Tibial artery (tissue), 4 donors: ENCODE data around the gene SAMD10.

ENCODE experiments used
- DNase-seq, 2 donors: peaks; one replicate each; pipeline ENCODE4 v3.0.0-alpha.2; 2019
- H3K27ac ChIP-seq, 2 donors: fragments of 200-600 bp; sonication (generic) in 1 of 2; 1 replicate in 1 of 2; 2 replicates in 1 of 2; pipeline ENCODE4 v1.5.1; 2018 to 2019; ENCODE audit warnings: mild to moderate bottlenecking in 1 of 2
- H3K27me3 ChIP-seq, 2 donors: fragments of 200-600 bp; sonication (generic) in 1 of 2; one replicate each; pipeline versions ENCODE4 v1.5.1 to v1.6.0; 2016 to 2019
- H3K36me3 ChIP-seq, 3 donors: fragments of 200-600 bp; sonication (generic) in 2 of 3; one replicate each; pipeline ENCODE4 v1.5.1; 2016 to 2019; ENCODE audit warnings: mild to moderate bottlenecking in 2 of 3
- H3K4me1 ChIP-seq, 4 donors: fragments of 200-600 bp; sonication (generic) in 2 of 4; 1 replicate in 3 of 4; 2 replicates in 1 of 4; pipeline ENCODE4 v1.5.1; 2016 to 2019
- H3K4me3 ChIP-seq, 2 donors: fragments of 200-600 bp; sonication (generic) in 1 of 2; 1 replicate in 1 of 2; 2 replicates in 1 of 2; pipeline ENCODE4 v1.5.1; 2018 to 2019; ENCODE audit warnings: mild to moderate bottlenecking in 2 of 2
- H3K9me3 ChIP-seq, 3 donors: fragments of 200-600 bp; sonication (generic) in 1 of 3; one replicate each; pipeline ENCODE4 v1.5.1; 2016 to 2019
- CTCF ChIP-seq, 2 experiments: fragments of 200-600 bp in 1 of 2; fragments of 450-650 bp in 1 of 2; IDR thresholded peaks; one replicate each; pipeline ENCODE4 v1.5.1; 2017 to 2019; ENCODE audit warnings: antibody characterized with exemption in 2 of 2, mild to moderate bottlenecking in 1 of 2, moderate library complexity in 1 of 2
- intact Hi-C: fragments of 100-400 bp; cut with DNase I; formaldehyde crosslinking; loops from one replicate; pipeline ENCODE4 v1.15.0; 2023; ENCODE audit warnings: low total_unique reads

The SAMD10 gene

DNA sequence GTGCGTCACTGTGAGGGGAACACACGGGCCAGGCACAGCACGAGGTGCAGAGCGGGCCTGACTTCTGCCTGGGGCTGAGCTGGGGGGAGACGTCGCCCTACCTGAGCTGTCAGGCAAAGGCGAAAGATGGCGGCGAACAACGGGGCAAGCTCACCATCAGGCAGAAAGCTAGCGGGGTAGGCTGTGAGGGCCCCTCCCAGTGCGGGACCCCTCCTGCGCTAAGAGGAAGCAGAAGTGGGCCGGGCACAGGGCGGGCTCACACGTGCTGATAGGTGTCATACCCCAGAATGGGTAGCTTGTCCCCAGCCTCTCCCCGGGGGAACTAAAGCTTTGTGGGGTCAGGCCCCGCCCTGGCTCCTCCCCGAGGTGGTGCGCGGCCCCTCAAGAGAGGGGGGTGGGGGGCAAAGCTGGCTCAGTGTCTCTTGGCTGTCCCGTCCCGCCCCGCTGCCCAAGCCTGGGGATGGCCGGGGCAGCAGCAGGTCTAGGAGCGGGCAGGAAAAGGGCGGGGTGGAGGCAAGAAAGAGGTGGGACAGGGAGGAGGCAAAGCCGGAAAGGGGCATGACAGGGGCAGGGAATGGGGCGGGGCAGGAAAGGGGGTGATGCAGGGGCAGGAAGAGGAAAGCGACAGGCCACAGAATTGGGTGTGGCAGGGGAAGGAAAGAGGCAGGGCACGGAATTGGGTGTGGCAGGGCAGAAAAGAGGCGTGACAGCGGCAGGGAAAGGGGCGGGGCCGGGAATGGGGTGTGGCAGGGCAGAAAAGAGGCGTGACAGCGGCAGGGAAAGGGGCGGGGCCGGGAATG lies 38.0 kb downstream of the SAMD10 start:
- Histone ChIP-seq H3K9me3 (no peaks in the 10 kb centered on the region), H3K27ac (no peak overlapping the region), H3K4me3 (no peak overlapping the region), H3K27me3 (no peaks in the 10 kb centered on the region), H3K36me3 (peaks cover 37 to 86% (median 69%) of the 10 kb centered on the region in 3 donors), H3K4me1 (peaks cover 0 to 9% (median 0%) of the 10 kb centered on the region in 4 donors)
- intact Hi-C loops: no loop called here
- no peak for TF ChIP-seq CTCF (IDR thresholded peaks at IDR 0.05)
- DNase-seq: peak; percentile 64 to 77

DNA sequence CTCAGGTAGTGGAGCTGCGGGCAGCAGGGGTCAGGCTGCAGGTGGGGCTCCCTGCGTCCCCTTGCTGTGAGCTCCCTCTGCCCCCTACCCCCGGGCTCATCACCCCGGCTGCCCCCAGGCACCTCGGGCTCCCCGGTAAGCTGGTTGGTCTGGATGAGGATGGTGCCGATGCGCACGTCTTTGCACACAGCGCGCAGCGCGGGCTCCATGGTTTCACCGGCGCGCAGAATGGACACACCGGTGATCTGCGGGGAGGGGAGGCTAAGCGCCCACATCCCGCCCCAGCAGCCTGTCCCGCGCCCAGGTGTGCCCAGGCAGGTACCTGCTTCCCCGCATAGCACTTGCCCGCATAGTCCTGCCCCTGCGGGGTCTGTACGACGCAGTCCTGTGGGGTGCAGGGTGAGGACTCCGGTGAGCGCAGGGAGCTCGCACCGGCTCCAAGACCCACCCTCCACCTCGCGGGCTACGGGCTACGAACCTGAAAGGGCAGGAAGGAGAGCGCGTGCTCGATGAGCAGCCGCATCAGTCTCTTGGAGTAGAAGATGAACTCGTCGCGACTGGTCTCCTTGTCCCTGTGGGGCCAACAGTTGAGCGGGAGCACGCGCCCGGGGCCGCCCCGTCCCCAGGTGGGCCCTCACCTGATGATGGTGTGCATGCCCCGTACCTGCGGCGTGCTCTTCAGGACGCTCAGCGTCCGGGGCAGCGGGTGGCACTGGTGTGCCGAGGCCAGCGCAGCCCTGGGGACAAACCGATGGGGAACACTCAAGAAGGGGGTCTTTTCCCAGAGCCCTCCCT lies 38.8 kb downstream of the SAMD10 start:
- no peak overlapping the region for H3K27ac ChIP-seq
- no peaks in the 10 kb centered on the region for H3K27me3 ChIP-seq
- intact Hi-C loops: no loop called here
- peak in 1 of 2 donors; percentile 64 for DNase-seq
- H3K4me1 ChIP-seq: peaks cover 0 to 9% (median 0%) of the 10 kb centered on the region in 4 donors
- no peaks in the 10 kb centered on the region for H3K9me3 ChIP-seq
- H3K4me3 ChIP-seq: no peak overlapping the region
- TF ChIP-seq CTCF (IDR thresholded peaks at IDR 0.05): no peak
- peaks cover 34 to 85% (median 66%) of the 10 kb centered on the region in 3 donors for H3K36me3 ChIP-seq

GRCh38 chr20:63940071-63940471 lies 39.4 kb downstream of the SAMD10 start:
- Histone ChIP-seq H3K9me3 (no peaks in the 10 kb centered on the region), H3K4me1 (peaks cover 0 to 9% (median 0%) of the 10 kb centered on the region in 4 donors), H3K27ac (no peak overlapping the region), H3K27me3 (no peaks in the 10 kb centered on the region), H3K4me3 (no peak overlapping the region), H3K36me3 (peaks cover 28 to 85% (median 66%) of the 10 kb centered on the region in 3 donors)
- no peak for DNase-seq
- TF ChIP-seq CTCF (IDR thresholded peaks at IDR 0.05): no peak
- intact Hi-C loops: no loop called here

DNA sequence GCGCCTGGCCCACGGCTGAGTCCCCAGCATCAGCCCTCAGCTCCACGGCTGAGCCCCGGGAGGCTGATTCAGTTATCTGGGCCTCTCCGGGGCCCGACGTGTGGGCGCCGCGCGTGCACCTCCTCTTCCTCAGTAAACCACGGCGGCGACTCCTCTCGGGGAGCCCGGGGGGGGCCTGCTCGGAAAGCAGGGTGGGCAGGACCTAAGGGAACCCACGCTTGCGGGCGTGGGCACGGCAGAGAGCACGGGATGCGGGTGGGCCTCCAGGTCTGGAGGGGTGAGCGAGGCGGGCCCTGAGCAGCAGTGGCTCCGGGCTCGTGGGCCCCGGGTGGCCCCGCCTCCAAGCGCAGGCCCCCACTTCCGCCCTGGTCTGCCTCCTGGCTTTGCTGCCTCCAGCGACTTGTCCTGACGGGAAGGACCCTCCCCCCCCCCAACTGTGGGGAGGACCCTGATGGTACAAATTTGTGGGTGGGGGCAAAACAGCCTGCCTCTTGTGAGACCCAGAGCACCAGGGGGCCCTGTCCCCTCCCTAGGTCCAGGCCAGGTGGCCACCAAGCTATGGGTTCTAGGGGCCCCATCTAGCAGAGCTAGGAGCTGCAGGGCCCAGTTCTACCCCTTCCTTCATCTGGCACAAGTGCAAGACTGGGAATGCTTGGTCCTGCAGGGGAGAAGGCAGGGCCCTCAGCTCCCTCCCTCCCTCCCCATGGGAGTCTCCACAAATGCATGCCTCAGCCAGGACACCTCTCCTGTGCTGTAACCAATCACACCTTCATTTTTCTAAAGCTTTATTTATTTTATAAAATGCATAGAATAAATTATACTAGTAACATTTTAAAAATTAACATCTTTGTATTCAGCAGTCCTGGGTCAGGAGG lies 40.1 kb downstream of the SAMD10 start:
- no peaks in the 10 kb centered on the region for H3K9me3 ChIP-seq
- intact Hi-C loops: no loop called here
- no peaks in the 10 kb centered on the region for H3K27me3 ChIP-seq
- no peak for DNase-seq
- no peak for TF ChIP-seq CTCF (IDR thresholded peaks at IDR 0.05)
- H3K36me3 ChIP-seq: peaks cover 22 to 85% (median 66%) of the 10 kb centered on the region in 3 donors
- H3K27ac ChIP-seq: no peak overlapping the region
- peaks cover 0 to 9% (median 0%) of the 10 kb centered on the region in 4 donors for H3K4me1 ChIP-seq
- no peak overlapping the region for H3K4me3 ChIP-seq

DNA sequence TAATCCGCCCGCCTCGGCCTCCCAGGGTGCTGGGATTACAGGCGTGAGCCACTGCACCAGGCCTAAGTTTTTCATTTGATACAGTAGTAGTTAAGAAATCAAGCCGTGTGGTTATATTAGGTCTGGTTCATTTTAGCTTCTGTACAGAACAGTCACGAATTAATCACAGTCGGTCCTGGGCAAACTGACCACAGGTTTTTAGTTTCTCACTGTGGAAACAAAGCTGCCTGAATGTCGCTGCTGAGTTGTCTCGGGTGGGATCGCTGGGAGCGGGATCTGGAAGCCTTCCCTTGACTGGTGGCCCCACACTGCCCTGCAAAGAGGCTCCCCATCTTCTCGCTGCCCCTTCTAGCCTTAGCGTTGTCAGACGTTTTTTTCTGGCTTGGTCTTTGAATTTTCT lies 41.8 kb downstream of the SAMD10 start:
- H3K27ac ChIP-seq: no peak overlapping the region
- no peaks in the 10 kb centered on the region for H3K27me3 ChIP-seq
- no peak for DNase-seq
- intact Hi-C loops: no loop called here
- no peaks in the 10 kb centered on the region for H3K9me3 ChIP-seq
- H3K4me1 ChIP-seq: no peaks in the 10 kb centered on the region
- H3K36me3 ChIP-seq: peaks cover 13 to 85% (median 51%) of the 10 kb centered on the region in 3 donors
- TF ChIP-seq CTCF (IDR thresholded peaks at IDR 0.05): no peak
- no peak overlapping the region for H3K4me3 ChIP-seq
